GM12872 (cell line): ENCODE data around the gene SLC25A12.

Source experiments
- TF ChIP-seq, protein P1 (sequence below): IDR thresholded peaks from 3 replicates; pipeline ENCODE4 v1.5.1; 2011; ENCODE audit warnings: low read depth, mild to moderate bottlenecking, low read length, moderate library complexity; ENCODE audit not compliant: insufficient read depth

SLC25A12 gene

DNA sequence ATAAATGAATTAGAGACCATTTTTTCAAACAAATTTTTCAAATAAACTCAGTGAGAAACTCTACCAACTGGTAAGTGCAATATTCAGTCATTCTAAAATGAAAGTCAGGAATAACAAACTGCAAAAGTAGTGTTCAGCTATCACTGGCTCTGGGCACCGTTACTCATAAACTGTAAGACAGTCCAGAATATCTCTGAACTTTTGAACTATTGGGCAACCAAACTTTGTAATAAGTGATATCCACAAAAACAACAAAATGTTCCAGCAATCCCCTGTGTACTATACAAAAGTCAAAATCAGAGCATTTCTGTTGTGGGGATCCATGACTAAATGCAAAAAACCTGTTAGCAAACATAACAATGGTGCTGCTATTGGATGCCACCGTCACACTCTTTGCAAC is 56.3 kb downstream of the SLC25A12 start:
- TF ChIP-seq, protein P1, sequence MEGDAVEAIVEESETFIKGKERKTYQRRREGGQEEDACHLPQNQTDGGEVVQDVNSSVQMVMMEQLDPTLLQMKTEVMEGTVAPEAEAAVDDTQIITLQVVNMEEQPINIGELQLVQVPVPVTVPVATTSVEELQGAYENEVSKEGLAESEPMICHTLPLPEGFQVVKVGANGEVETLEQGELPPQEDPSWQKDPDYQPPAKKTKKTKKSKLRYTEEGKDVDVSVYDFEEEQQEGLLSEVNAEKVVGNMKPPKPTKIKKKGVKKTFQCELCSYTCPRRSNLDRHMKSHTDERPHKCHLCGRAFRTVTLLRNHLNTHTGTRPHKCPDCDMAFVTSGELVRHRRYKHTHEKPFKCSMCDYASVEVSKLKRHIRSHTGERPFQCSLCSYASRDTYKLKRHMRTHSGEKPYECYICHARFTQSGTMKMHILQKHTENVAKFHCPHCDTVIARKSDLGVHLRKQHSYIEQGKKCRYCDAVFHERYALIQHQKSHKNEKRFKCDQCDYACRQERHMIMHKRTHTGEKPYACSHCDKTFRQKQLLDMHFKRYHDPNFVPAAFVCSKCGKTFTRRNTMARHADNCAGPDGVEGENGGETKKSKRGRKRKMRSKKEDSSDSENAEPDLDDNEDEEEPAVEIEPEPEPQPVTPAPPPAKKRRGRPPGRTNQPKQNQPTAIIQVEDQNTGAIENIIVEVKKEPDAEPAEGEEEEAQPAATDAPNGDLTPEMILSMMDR, result no peak

DNA sequence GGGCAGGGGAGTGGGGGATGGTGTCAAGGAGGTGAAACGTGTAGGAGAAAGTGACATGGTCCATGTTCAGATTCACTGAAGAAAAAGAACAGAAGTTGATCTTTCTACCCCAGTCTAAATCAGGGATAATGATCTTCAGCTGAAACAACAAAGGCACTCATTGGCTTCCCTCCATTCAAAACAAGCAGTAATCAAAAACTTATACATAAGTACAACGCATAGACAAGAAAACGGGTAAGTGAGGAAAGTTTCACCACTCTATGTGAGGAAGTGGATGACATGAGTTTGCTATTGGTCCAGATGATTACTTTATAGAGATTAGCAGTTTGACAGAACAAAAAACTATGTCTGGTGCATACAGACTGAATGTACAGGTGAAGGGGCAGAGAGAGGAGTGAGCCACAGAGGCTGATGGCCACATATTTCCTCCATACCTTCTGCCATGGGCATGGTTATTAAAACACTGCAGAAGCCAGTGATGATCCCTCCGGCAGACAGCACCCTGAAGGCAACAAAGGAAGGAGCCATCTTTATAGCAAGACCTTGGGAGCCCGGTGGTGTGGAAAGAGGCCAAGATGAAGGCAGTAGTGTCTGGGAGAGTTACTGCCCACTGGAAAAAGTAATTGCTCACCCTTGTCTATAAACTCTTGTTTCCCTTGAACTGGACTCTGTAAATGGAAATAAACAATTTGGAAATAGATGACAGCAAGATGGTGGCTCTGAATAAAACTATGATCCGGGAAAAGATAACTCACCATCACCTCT is 57.7 kb downstream of the SLC25A12 start:
- TF ChIP-seq, protein P1, result no peak

DNA sequence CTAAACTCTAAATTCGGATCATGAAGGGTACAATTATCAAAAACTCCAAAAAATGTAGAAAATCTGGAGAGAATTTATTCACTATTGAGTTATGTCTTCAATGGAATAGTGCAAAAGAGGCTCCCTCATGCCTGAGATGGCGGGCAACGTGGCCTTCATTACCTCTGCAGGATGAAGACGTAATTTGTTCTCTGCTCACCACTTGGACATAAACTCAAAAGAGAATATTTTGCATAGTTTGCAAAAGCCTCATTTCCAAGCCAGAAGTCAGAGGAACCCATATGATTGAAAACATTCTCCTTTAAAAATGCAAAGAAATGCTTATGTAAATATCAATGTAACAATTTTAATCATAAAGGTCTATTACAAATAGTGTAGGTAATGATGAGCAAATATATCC is 58.7 kb downstream of the SLC25A12 start:
- TF ChIP-seq, protein P1, result no peak

DNA sequence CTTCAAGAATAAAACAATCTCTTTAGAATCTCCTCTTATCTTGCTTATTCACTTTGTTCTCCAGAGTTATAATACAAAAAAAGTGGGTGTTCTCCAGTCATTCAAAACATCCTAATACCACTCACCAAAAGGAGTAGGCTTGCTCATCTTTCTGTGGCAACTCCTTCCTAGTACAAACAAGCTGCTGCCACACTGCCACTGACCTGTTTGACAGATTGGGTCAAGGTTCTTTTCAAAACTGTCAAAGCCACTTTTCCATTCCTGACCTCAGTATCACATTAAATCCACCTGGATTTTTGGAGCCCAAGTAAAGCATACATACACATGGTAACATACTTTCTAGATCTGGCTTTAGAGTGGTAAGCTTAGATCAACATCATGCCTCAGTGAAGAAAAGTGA is 59.8 kb downstream of the SLC25A12 start:
- TF ChIP-seq, protein P1, result no peak

DNA sequence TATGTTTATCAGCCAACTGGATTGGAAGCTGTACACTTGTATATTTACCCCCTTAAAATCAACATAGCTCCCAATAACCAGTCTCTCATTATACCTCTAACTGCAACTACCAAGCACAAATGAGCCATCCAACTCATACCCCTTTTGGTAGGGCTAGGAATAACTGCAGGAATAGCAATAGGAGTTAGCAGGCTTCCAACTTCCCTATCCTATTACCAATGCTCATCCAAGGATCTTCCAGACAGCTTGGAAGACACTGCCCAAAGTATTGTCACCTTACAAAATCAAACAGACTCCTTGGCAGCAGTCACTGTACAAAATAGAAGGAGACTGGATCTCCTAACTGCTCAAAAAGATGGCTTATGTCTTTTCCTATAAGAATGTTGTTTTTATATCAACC is 61.6 kb downstream of the SLC25A12 start:
- TF ChIP-seq, protein P1, result no peak

DNA sequence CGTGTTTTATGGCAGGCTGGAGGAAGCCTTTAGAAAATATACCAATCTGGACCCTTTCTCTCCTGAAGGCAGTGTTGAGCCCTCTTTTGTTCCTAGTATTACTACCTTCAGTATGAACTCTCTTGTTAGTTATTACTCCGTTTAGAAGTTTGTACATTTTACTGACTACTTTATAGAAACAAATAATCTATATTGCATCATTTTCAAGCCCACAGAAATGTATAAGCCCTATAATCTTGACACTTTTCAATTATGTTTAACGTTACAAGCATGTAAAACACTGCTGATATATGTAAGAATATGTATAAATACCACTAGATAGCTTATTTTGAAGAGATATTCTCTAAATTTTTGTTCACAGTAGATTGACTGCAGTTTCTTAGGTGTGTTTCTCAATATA is 64.0 kb downstream of the SLC25A12 start:
- TF ChIP-seq, protein P1, result no peak

DNA sequence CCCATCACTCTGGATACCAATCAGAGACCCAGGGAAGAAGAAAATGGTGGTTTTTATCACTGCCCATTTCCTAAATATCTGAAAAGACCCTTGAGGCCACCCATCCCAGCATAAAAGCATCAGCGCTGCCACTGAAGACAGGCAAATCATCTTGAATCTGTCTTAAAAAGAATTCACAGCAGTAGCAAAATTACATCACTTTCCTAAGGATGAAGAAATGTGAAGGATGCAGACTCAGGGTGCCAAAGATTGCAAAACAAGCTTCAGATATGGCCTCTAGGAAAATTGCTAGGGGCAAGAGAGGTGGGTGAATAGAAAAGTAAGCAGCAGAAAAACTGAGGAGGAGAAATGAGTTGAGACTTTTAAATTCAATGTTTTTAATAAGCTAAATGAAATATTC is 70.0 kb downstream of the SLC25A12 start:
- TF ChIP-seq, protein P1, result no peak
